Head of caudate nucleus (tissue), 42 donors: ENCODE data around the gene RORC.
A peak's percentile ranks its signal among the peaks of the same experiment; 100 is the strongest.

Experiments used
- DNase-seq, 42 donors: peaks; one replicate each; pipeline versions ENCODE4 v3.0.0 to v3.0.0-alpha.2; 2020 to 2021; ENCODE audit warnings: mixed read lengths in 7 of 42
- intact Hi-C: fragments of 100-400 bp; cut with DNase I; formaldehyde crosslinking; loops from one replicate; pipeline ENCODE4 v1.15.0; 2022

RORC gene

GRCh38 chr1:151851886-151852285, 20.3 kb upstream of the RORC start:
- DNase-seq: peak in 5 of 42 donors; percentile 5 to 42 (median 21)
- intact Hi-C loops: no loop called here

GRCh38 chr1:151849871-151850270, 18.3 kb upstream of the RORC start:
- intact Hi-C loops: no loop called here
- DNase-seq: peak in 1 of 42 donors; percentile 9

- intact Hi-C loops: no loop called here
- DNase-seq: peak in 1 of 42 donors; percentile 6
Observed at GRCh38 chr1:151849126-151849525, 17.5 kb upstream of the RORC start.

GRCh38 chr1:151847867-151848596, 16.4 kb upstream of the RORC start:
- intact Hi-C loops: no loop called here
- DNase-seq: peak in 1 of 42 donors; percentile 8

GRCh38 chr1:151846686-151847237, 15.2 kb upstream of the RORC start:
- intact Hi-C loops: no loop called here
- peak in 1 of 42 donors; percentile 20 for DNase-seq

GRCh38 chr1:151846062-151846568, 14.5 kb upstream of the RORC start:
- intact Hi-C loops: no loop called here
- DNase-seq: peak in 1 of 42 donors; percentile 9

GRCh38 chr1:151843398-151843797, 11.8 kb upstream of the RORC start:
- intact Hi-C loops: no loop called here

GRCh38 chr1:151841141-151841540, 9.5 kb upstream of the RORC start:
- DNase-seq: peak in 6 of 42 donors; percentile 14 to 61 (median 33)
- intact Hi-C loops: no loop called here

More at GRCh38 chr1:151843398-151843797, 11.8 kb upstream of the RORC start:
- no peak for DNase-seq

GRCh38 chr1:151840421-151840820, 8.8 kb upstream of the RORC start:
- intact Hi-C loops: no loop called here
- no peak for DNase-seq

- intact Hi-C loops: loop anchor here (2.0 kb wide), 1 partner anchor 49 kb away; the partner anchor contains the start of gene TDRKH
- peak; percentile 72 to 95 (median 86) for DNase-seq
Observed at GRCh38 chr1:151839457-151840403, 8.1 kb upstream of the RORC start, which contains the start of gene C2CD4D. TSS of gene C2CD4D (minus strand) at chr1:151839820. CDS start at chr1:151838989, 831 bp downstream.

- DNase-seq: peak in 1 of 42 donors; percentile 39
- intact Hi-C loops: loop anchor here (2.0 kb wide), 1 partner anchor 48 kb away; the partner anchor contains the start of gene TDRKH
Observed at GRCh38 chr1:151839082-151839412, 7.4 kb upstream of the RORC start.

GRCh38 chr1:151838222-151839081, 6.8 kb upstream of the RORC start:
- intact Hi-C loops: loop anchor here (2.0 kb wide), 1 partner anchor 48 kb away; the partner anchor contains the start of gene TDRKH

GRCh38 chr1:151837884-151838221, 6.3 kb upstream of the RORC start:
- intact Hi-C loops: loop anchor here (2.0 kb wide), 1 partner anchor 47 kb away; the partner anchor contains the start of gene TDRKH
- no peak for DNase-seq

More at GRCh38 chr1:151838222-151839081, 6.8 kb upstream of the RORC start:
- DNase-seq: peak in 6 of 42 donors; percentile 21 to 56 (median 34)

GRCh38 chr1:151837197-151837596, 5.6 kb upstream of the RORC start:
- intact Hi-C loops: no loop called here
- DNase-seq: no peak

- no peak for DNase-seq
- intact Hi-C loops: no loop called here
Observed at GRCh38 chr1:151835596-151835995, 4.0 kb upstream of the RORC start.

GRCh38 chr1:151834239-151834638, 2.6 kb upstream of the RORC start:
- intact Hi-C loops: no loop called here

GRCh38 chr1:151833172-151833900, 1.7 kb upstream of the RORC start:
- DNase-seq: peak in 9 of 42 donors; percentile 10 to 45 (median 38)
- intact Hi-C loops: no loop called here

More at GRCh38 chr1:151834239-151834638, 2.6 kb upstream of the RORC start:
- no peak for DNase-seq
